GM23338 (cell line): ENCODE data around the gene NRAS. TPM values are rescaled to one million over a fixed set of nuclear protein-coding genes. Genes with fewer than 3 reads are reported as not detected.

Experiments
- ATAC-seq: fragments of 200-7000 bp; cut with Tn5 transposase; 3 replicates; pipeline ENCODE4 v1.9.1; 2020
- DNase-seq: peaks from one replicate; pipeline ENCODE4 v3.0.0-alpha.2; 2015; ENCODE audit warnings: low spot score
- H2AFZ ChIP-seq: fragments of 200-600 bp; sonication (generic); 2 replicates; pipeline ENCODE4 v1.8.0; 2016; ENCODE audit warnings: antibody characterized with exemption, mild to moderate bottlenecking, moderate library complexity
- H3F3A ChIP-seq: fragments of 200-600 bp; sonication (generic); replicated peaks from 2 replicates; pipeline ENCODE4 v1.8.0; 2017; ENCODE audit warnings: antibody characterized with exemption, mixed run types, low read depth
- H3K27ac ChIP-seq: fragments of 200-600 bp; sonication (generic); 2 replicates; pipeline ENCODE4 v1.6.1; 2016; ENCODE audit warnings: low read depth
- H3K27me3 ChIP-seq: fragments of 200-600 bp; sonication (generic); 2 replicates; pipeline ENCODE4 v1.8.0; 2016; ENCODE audit warnings: mild to moderate bottlenecking, mixed run types, moderate library complexity; ENCODE audit not compliant: insufficient read depth
- H3K36me3 ChIP-seq: fragments of 200-600 bp; sonication (generic); 2 replicates; pipeline ENCODE4 v1.8.0; 2016; ENCODE audit warnings: mild to moderate bottlenecking; ENCODE audit not compliant: insufficient read depth
- H3K4me1 ChIP-seq: fragments of 200-600 bp; sonication (generic); 2 replicates; pipeline ENCODE4 v1.8.0; 2016; ENCODE audit warnings: mild to moderate bottlenecking, moderate library complexity; ENCODE audit not compliant: insufficient read depth
- H3K4me2 ChIP-seq: fragments of 200-600 bp; sonication (generic); 2 replicates; pipeline ENCODE4 v1.7.1; 2017; ENCODE audit warnings: mixed run types
- H3K4me3 ChIP-seq: fragments of 200-600 bp; sonication (generic); 2 replicates; pipeline ENCODE4 v1.6.1; 2016; ENCODE audit warnings: mixed run types
- H3K79me2 ChIP-seq: fragments of 200-600 bp; sonication (generic); replicated peaks from 2 replicates; pipeline ENCODE4 v1.8.0; 2017; ENCODE audit warnings: mild to moderate bottlenecking; ENCODE audit not compliant: insufficient read depth
- H3K9me2 ChIP-seq: fragments of 200-600 bp; sonication (generic); 2 replicates; pipeline ENCODE4 v1.8.0; 2017; ENCODE audit not compliant: insufficient read depth
- H4K20me1 ChIP-seq: fragments of 200-600 bp; sonication (generic); replicated peaks from 2 replicates; pipeline ENCODE4 v1.8.0; 2017; ENCODE audit warnings: mild to moderate bottlenecking; ENCODE audit not compliant: insufficient read depth
- H3K27ac Mint-ChIP-seq: 2 replicates; pipeline ENCODE4 v1.8.0; 2020; ENCODE audit warnings: inconsistent platforms, mild to moderate bottlenecking, moderate library complexity, mixed read lengths
- H3K27me3 Mint-ChIP-seq: 3 replicates; pipeline ENCODE4 v1.8.0; 2022; ENCODE audit warnings: low read depth, mild to moderate bottlenecking, moderate library complexity, mixed read lengths, inconsistent platforms; ENCODE audit not compliant: insufficient read depth, poor library complexity
- H3K36me3 Mint-ChIP-seq: 3 replicates; pipeline ENCODE4 v1.8.0; 2021; ENCODE audit warnings: low read depth, mild to moderate bottlenecking, inconsistent platforms, moderate library complexity, mixed read lengths
- H3K4me1 Mint-ChIP-seq: 3 replicates; pipeline ENCODE4 v1.8.0; 2020; ENCODE audit warnings: mild to moderate bottlenecking, inconsistent platforms, mixed read lengths
- H3K4me3 Mint-ChIP-seq: 3 replicates; pipeline ENCODE4 v1.8.0; 2021; ENCODE audit warnings: moderate library complexity, mild to moderate bottlenecking, inconsistent platforms, mixed read lengths
- H3K9me3 Mint-ChIP-seq: 3 replicates; pipeline ENCODE4 v1.8.0; 2020; ENCODE audit warnings: moderate library complexity, mild to moderate bottlenecking, inconsistent platforms, mixed read lengths
- CREB1 ChIP-seq: fragments of 250-450 bp; sonication (Bioruptor Pico); IDR thresholded peaks from 2 replicates; pipeline ENCODE4 v1.5.0; 2020; ENCODE audit warnings: low read depth, mild to moderate bottlenecking, moderate library complexity
- CTCF ChIP-seq, 2 experiments: fragments of 200-600 bp in 1 of 2; sonication (generic) in 1 of 2; conservative IDR thresholded peaks; 2 replicates each; pipeline versions ENCODE4 v1.5.1 to v1.6.1; 2016 to 2017; ENCODE audit warnings: antibody characterized with exemption in 2 of 2, low read depth in 2 of 2, mild to moderate bottlenecking in 2 of 2, moderate library complexity in 1 of 2
- ETS1 ChIP-seq: IDR thresholded peaks from 2 replicates; pipeline ENCODE4 v1.6.1; 2016; ENCODE audit warnings: antibody characterized with exemption
- EZH2 ChIP-seq: fragments of 200-600 bp; sonication (generic); IDR thresholded peaks from one replicate; pipeline ENCODE4 v1.8.0; 2017; ENCODE audit warnings: antibody characterized with exemption, mild to moderate bottlenecking, low read depth; ENCODE audit not compliant: unreplicated experiment
- EZH2phosphoT487 ChIP-seq: fragments of 200-600 bp; sonication (generic); IDR thresholded peaks from one replicate; pipeline ENCODE4 v1.8.1; 2018; ENCODE audit warnings: antibody characterized with exemption; ENCODE audit not compliant: unreplicated experiment
- JUNB ChIP-seq: IDR thresholded peaks from one replicate; pipeline ENCODE4 v1.6.1; 2016; ENCODE audit warnings: antibody characterized with exemption; ENCODE audit not compliant: unreplicated experiment
- NANOG ChIP-seq: IDR thresholded peaks from 2 replicates; pipeline ENCODE4 v1.6.1; 2016; ENCODE audit warnings: antibody characterized with exemption, borderline replicate concordance
- POLR2AphosphoS5 ChIP-seq: IDR thresholded peaks from 2 replicates; pipeline ENCODE4 v1.6.1; 2016; ENCODE audit warnings: antibody characterized with exemption, low read depth
- REST ChIP-seq: IDR thresholded peaks from one replicate; pipeline ENCODE4 v1.6.1; 2018; ENCODE audit warnings: antibody characterized with exemption; ENCODE audit not compliant: unreplicated experiment
- STAT1 ChIP-seq: IDR thresholded peaks from one replicate; pipeline ENCODE4 v1.6.1; 2016; ENCODE audit warnings: antibody characterized with exemption; ENCODE audit not compliant: unreplicated experiment
- ZNF114 ChIP-seq: fragments of 250-450 bp; sonication (Bioruptor Pico); IDR thresholded peaks from 2 replicates; pipeline ENCODE4 v1.5.0; 2020; ENCODE audit warnings: mild to moderate bottlenecking, moderate library complexity
- ZNF331 ChIP-seq: fragments of 250-450 bp; sonication (Bioruptor Pico); IDR thresholded peaks from 2 replicates; pipeline ENCODE4 v1.5.0; 2020; ENCODE audit warnings: low read depth, mild to moderate bottlenecking, moderate library complexity
- ZNF462 ChIP-seq: fragments of 250-450 bp; sonication (Bioruptor Pico); IDR thresholded peaks from 2 replicates; pipeline ENCODE4 v1.5.0; 2020; ENCODE audit warnings: mild to moderate bottlenecking, moderate library complexity
- polyA plus RNA-seq: library from polyadenylated mRNA; unstranded; fragments of >200 nt; fragmentation: Nextera tagmentation; extraction: Ambion mirVana; gene quantifications from 2 replicates; pipeline ENCODE4 v1.2.1, GENCODE V29; 2016
- total RNA-seq: library from RNA; depleted of rRNA; stranded (reverse); fragments of >200 nt; shearing (Covaris generic); gene quantifications from 2 replicates; pipeline ENCODE4 v1.2.3, GENCODE V29; 2014

Gene NRAS
- total and polyA plus RNA-seq, 2 experiments from 2014 or later, result 22.3 to 83.2 TPM

GRCh38 chr1:114676115-114676514, 40.5 kb downstream of the NRAS start:
- Histone ChIP-seq H3K4me1 (no peaks in the 10 kb centered on the region), H4K20me1 (no peaks in the 10 kb centered on the region), H3K27me3 (peaks cover 12% of the 10 kb centered on the region; the same call in 1 of the 2 replicates), H3K9me2 (no peaks in the 10 kb centered on the region), H2AFZ (no peak overlapping the region), H3K79me2 (no peaks in the 10 kb centered on the region), H3K4me2 (no peak overlapping the region), H3K4me3 (no peak overlapping the region), H3K27ac (no peak overlapping the region), H3K36me3 (no peaks in the 10 kb centered on the region), H3F3A (no peaks in the 10 kb centered on the region)
- Mint-ChIP-seq H3K36me3 (no peaks in the 10 kb centered on the region), H3K27ac (no peak overlapping the region), H3K9me3 (no peaks in the 10 kb centered on the region), H3K4me3 (no peak overlapping the region), H3K4me1 (no peaks in the 10 kb centered on the region), H3K27me3 (no peaks in the 10 kb centered on the region)
- ATAC-seq (no peak), DNase-seq (no peak)
- no peak for TF ChIP-seq EZH2
- TF ChIP-seq CTCF (conservative IDR thresholded peaks at IDR 0.05; ENCODE audit: low read depth in 2 of 2), result no peak
- no peak for TF ChIP-seq JUNB
- no peak for TF ChIP-seq ZNF462 (CRISPR knock-in tag)
- TF ChIP-seq STAT1, result no peak
- no peak for TF ChIP-seq CREB1 (CRISPR knock-in tag)
- TF ChIP-seq ZNF114 (CRISPR knock-in tag), result no peak
- no peak for TF ChIP-seq EZH2phosphoT487
- TF ChIP-seq ETS1, result no peak
- TF ChIP-seq ZNF331 (CRISPR knock-in tag), result no peak
- TF ChIP-seq REST, result no peak
- no peak for TF ChIP-seq NANOG
- TF ChIP-seq POLR2AphosphoS5, result no peak
